ENCODE results near the gene KLHL7. TPM values are rescaled to one million over a fixed set of nuclear protein-coding genes. Genes with fewer than 3 reads are reported as not detected.

The KLHL7 gene
- total and polyA plus RNA-seq, 2 donors (not counting 3 experiments of a cell fraction or from before 2014, with no cell fraction given) = 21.3 to 32.1 TPM

- Histone ChIP-seq H4K20me1 (replicated peaks; ENCODE audit: control insufficient read depth, extremely low read depth, insufficient read depth, low read length) (no peaks in the 10 kb centered on the region), H3K4me2 (ENCODE audit: insufficient read depth, low read length) (peak overlapping the region; percentile 96), H3K4me1 (ENCODE audit: control insufficient read depth, extremely low read depth, insufficient read depth, low read length) (peaks cover 14% of the 10 kb centered on the region), H2AFZ (ENCODE audit: low read depth, low read length) (no peak overlapping the region), H3K9me3 (replicated peaks; ENCODE audit: control insufficient read depth, insufficient read depth, low read length) (no peaks in the 10 kb centered on the region), H3K27ac (ENCODE audit: insufficient read depth, low read depth, low read length) (peak overlapping the region; percentile 7), H3K36me3 (ENCODE audit: control insufficient read depth in 2 of 2, extremely low read depth in 1 of 2, insufficient read depth in 2 of 2, low read length in 2 of 2) (peaks cover 0 to 16% of the 10 kb centered on the region in 2 experiments), H3K4me3 (replicated peaks in 1 of 3; ENCODE audit: insufficient read depth in 1 of 3, low read depth in 1 of 3, low read length in 3 of 3) (peak overlapping the region in 1 of 3 experiments; percentile 94), H3K27me3 (ENCODE audit: control insufficient read depth in 2 of 2, insufficient read depth in 2 of 2, low read length in 2 of 2) (no peaks in the 10 kb centered on the region), H3K9me1 (replicated peaks; ENCODE audit: control insufficient read depth, extremely low read depth, insufficient read depth, low read length) (no peaks in the 10 kb centered on the region), H3K79me2 (ENCODE audit: control insufficient read depth, insufficient read depth, low read length) (peaks cover 48% of the 10 kb centered on the region), H3K9ac (replicated peaks; ENCODE audit: extremely low read depth, insufficient read depth, low read length) (no peak overlapping the region)
- no peak for FAIRE-seq
- no TSS peak for BruUV-seq (replicated peaks)
- intact Hi-C loops (cut with micrococcal nuclease) (loop anchor here (2.0 to 10.0 kb wide), 3 partner anchors 79 to 341 kb away; partner anchors contain the start of gene IGF2BP3), dilution Hi-C loops (cut with MboI; ENCODE audit: extremely low pct_ligation_motif_present, low sequenced_read_pairs) (no loop called here)
- TF ChIP-seq POLR2AphosphoS5 (IDR thresholded peaks at IDR 0.05; ENCODE audit: insufficient read depth, low read depth, low read length) (no peak), EZH2 (IDR thresholded peaks at IDR 0.05; ENCODE audit: borderline replicate concordance, low read depth, low read length, severe bottlenecking) (no peak), POLR2A (IDR thresholded peaks at IDR 0.05; ENCODE audit: low read depth, low read length) (no peak), JUN (IDR thresholded peaks at IDR 0.05; ENCODE audit: borderline replicate concordance, insufficient read depth, insufficient read length, low read depth) (no peak), MAX (IDR thresholded peaks at IDR 0.05; ENCODE audit: insufficient read depth, insufficient read length) (no peak), GATA2 (IDR thresholded peaks at IDR 0.05; ENCODE audit: insufficient read depth, insufficient read length, low read depth, low read length) (no peak), CTCF (IDR thresholded peaks at IDR 0.05; ENCODE audit: extremely low read depth in 1 of 2, insufficient read depth in 1 of 2, low read depth in 1 of 2, low read length in 2 of 2) (no peak), FOS (IDR thresholded peaks at IDR 0.05; ENCODE audit: borderline replicate concordance, insufficient read depth, low read length) (no peak), MYC (IDR thresholded peaks at IDR 0.05; ENCODE audit: low read depth, low read length) (no peak)
- CTCF ChIA-PET = interaction anchor here (0.6 to 4.8 kb wide), 7 partner anchors 12 to 353 kb away, joined by 3 to 34 read pairs (median 4); partner anchors contain the start of gene KLHL7
- POLR2A ChIA-PET = interaction anchor here (0.6 kb wide), 1 partner anchor 287 kb away, joined by 4 read pairs; no protein-coding TSS in a partner anchor
- no peak for DNase-seq (ENCODE audit: low read depth, low spot score)
Observed at GRCh38 chr7:23183279-23184012, 77.9 kb downstream of the KLHL7 start.
